Inferior parietal cortex (tissue), 1 donor: ENCODE results near the gene AQP1.

ENCODE experiments used
- DNase-seq: peaks from one replicate; pipeline ENCODE4 v3.0.0-alpha.2; 2016; ENCODE audit errors: extremely low spot score

The AQP1 gene

GRCh38 chr7:30911561-30911969 is at the start of gene AQP1:
TSS of gene AQP1 (plus strand) at chr7:30911853. CDS start at chr7:30911910, 57 bp downstream.
- no peak for DNase-seq

DNA sequence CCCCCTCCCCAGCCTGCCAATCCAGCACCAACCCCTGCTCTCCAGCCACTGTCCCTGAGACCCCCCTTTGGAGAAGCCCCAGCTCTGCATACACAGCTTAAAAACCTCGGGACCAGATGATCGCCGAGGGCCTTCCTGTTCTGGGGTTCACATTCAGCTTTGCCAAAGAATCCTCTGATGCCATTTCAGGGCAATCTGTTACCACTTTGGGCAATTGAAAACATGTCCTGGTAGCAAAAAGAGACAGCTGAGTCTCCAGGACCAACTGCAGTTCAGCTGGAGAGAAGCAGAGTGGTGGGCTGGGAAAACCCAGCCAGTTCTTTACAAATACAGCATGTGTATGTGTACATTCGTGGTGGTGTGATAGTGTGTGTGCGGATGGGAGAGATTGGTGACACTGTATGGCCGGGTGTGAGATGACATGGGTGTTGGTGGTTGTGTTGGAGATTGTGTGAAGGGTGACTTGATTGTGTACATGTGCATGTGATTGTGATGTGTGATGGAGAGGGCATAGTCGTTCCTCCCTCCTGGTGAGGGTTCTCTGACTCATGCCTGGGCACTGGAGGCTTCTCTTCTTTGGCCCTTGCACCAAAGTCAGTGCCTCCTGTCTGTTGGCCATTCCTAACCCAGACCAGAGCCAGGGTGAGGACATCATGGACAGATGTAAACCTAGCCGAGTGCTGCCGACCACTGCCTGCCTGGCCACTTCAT is 48.5 kb upstream of the AQP1 start:
- no peak for DNase-seq

DNA sequence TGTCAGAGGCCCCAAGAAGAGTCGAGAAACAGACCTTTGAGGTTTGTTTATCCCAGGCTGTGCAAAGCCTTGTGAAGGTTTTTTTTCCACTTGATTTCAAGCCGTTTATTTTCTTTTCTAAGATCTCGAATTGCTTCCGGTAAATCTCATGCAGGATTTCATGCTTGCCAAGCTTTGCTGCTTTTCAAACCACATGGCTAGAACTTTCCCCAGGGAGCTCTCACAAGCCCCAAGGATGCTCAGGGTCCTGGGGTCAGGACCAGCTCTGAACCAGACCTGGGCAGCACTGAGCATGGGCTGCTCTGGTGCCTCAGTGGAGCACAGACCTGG is 48.0 kb upstream of the AQP1 start:
- no peak for DNase-seq

GRCh38 chr7:30864101-30864500 is 47.6 kb upstream of the AQP1 start:
- DNase-seq = no peak

DNA sequence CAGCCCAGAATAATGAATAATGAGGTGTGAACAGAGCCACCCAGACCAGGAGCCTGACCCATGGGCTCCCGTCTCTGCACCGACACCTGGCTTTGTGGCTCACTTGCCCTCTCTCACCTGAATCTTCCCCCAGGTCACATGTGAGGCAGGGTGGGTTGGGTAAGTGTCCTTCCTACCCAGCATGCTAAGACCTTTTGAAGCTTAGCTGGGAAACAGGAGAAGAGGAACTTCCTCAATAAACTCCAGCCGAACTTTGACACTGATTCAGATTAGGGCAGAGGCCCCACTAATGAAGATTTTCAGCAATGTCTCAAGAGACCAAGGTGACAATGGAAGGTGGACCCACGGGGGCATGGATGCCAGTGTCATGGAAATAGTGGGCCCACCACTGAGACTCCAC is 46.6 kb upstream of the AQP1 start:
- no peak for DNase-seq

- no peak for DNase-seq
Measured at GRCh38 chr7:30865821-30866220, 45.8 kb upstream of the AQP1 start.

DNA sequence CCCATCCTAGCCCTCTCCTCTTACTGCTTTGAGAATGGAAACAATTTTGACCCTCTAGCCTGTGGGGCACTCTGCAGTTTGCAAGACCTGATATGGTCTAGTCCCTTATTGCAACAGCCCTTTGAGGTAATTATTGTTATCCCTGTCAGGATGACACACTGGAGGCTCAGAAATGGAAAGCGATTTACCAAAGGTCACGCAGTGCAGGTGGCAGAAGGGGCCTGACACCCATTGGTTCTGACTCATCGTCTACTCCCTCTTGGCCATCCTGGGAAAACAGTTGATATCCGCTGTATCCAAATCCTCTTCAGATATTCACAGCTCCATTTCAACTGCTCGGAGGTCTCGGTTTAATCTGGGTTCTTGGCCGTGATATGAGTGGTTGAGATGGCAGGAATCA is 44.7 kb upstream of the AQP1 start:
- no peak for DNase-seq

DNA sequence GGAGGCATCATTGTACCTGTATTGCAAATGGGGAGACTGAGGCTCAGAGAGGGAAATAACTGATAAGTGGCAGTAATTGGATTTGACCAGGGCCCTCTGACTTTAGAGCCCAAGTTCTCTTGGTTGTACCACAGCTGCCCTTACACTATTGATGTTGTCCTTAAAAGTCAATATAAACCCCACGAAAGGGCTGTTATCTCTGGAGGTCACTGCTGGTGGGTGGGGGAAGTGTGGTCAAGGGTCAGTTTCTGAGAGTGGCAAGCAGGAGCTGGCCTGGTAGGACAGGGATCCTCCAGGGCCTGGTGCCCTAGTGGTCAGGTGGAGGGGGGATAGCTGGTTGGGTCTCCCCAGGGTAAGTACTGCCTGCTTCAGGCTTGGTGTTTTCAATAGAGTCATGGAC is 44.2 kb upstream of the AQP1 start:
- no peak for DNase-seq

- DNase-seq = peak; percentile 8
Measured at GRCh38 chr7:30869794-30870611, 41.6 kb upstream of the AQP1 start.

- DNase-seq = no peak
Measured at GRCh38 chr7:30870821-30871518, 40.7 kb upstream of the AQP1 start.

DNA sequence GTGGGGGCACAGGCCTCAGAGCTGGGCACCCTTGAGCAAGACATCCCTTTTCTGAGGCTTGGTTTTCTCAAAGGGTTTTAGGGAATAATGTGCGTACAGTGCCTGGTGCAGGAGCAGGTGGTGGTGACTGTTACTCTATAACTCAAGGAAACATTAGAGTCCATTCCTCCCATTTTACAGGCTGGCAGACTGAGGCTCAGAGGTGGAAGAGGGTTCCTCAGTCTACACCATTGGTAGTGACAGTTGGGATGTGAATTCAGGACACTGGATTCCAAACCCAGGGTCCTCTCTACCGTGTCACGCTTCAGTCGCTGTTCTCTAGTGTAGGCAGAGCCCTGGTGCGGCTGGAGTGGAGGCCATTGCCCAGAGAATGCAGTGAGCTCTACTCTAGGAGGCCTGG is 40.0 kb upstream of the AQP1 start:
- no peak for DNase-seq

DNA sequence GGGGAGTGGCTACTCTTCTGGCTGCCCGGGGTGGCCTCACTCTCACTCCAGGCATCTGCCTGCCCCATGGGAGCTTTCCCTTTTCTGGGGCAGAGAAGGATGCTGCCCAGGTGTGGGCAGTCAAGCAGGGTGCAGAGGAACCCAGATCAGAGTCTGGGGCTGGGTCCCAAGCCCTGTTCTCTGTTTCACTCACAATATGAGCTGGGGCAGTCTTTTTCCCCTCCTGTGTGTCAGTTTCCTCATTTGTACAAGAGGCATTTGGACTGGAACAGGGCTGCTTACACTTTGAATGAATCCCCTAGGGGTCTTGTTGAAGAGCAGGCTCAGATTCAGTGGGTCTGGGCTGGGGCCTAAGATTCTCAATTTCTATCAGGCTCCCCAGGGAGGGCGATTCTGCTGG is 38.4 kb upstream of the AQP1 start:
- DNase-seq = no peak

GRCh38 chr7:30873656-30874055 is 38.0 kb upstream of the AQP1 start:
- DNase-seq = no peak

- DNase-seq = no peak
Measured at GRCh38 chr7:30874656-30875302, 36.9 kb upstream of the AQP1 start.

GRCh38 chr7:30877015-30877769 is 34.5 kb upstream of the AQP1 start:
- DNase-seq = no peak

DNA sequence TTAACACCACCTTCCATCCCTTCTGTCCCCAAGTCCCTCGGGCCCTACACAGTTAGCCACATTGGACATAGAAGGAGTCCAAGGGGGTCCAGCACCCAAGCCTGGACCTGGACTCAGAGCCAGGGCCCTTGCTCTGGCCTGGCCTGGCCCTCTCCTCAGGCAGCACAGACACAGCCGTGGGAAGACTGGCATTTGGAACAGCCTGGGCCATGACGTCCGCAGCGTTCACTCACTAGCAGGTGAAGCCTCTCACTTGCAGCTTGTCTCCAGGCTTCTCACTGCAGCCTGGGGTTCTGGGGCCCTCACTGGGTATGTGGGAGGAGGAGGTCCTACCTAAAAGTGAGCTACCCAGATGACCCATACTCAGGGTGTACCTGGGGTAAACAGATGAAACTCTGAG is 33.7 kb upstream of the AQP1 start:
- DNase-seq = no peak

DNA sequence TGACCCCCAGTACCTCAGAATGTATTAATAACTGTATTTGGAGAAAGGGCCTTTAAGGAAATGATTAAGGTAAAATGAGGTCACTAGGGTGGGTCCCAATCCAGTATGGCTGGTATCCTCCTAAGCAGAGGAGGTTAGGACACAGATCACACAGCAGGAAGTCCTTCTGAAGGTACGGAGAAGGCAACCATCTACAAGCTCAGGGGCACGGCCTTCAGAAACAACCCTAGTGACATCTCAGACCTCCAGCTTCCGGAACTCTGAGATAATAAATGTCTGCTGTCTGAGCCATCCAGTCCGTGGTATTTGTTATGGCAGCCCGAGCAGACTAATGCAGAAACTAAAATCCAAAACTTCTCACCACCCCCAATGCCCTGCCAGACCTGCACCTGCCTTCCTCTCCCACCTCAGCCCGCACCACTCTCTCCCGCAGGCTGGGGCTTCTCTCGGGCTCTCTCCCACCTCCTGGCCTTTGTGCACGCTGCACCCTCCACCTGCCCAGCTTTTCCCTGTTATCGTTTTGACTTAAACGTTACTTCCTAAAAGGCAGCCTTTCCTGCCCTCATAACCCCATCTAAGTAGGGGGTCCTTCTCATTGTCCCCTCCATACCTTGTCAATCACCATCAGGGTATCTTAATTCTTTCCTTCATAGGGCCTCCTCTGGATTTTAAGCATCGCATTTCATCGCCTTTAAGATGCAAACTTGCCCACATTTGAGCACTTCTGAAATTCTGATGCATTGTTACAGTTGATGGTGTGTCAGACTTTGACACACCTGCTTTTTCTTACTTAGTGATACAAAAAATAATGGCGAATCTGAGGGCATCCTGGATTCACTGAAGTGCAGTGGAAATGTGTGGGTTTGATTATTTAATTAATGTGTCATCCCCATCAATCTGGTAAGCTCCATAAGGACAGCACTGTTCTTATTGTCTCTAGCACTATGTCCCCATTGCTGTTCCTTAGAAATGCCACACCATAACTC is 32.2 kb upstream of the AQP1 start:
- DNase-seq = no peak

- no peak for DNase-seq
Measured at GRCh38 chr7:30880125-30880720, 31.4 kb upstream of the AQP1 start.

GRCh38 chr7:30880941-30881340 is 30.7 kb upstream of the AQP1 start:
- no peak for DNase-seq

DNA sequence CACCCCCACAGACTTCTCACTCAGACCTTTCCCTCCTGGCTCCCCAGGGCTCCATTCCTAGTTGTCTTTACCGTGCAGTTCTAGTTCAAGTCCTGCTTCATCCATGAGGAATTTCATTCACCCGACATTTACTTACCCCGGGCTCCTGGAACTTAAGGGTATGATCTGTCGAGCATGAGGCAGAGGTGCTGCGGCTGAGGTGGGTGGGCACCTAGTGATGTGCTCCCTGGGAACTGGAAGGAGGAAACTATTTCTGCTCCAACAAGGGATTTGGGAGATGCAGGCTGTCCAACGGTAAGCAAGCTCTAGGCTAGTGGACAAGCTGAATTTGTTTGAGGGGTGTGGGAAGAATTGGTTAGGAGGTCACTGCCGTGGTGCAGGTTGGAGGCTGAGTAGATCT is 30.2 kb upstream of the AQP1 start:
- DNase-seq = no peak
